Measurements from ENCODE around the gene RPRD2. TPM values are rescaled to one million over a fixed set of nuclear protein-coding genes. Genes with fewer than 3 reads are reported as not detected.

The RPRD2 gene
- polyA plus RNA-seq, 3 donors = 5.9 to 9.7 (median 8.2) TPM

GRCh38 chr1:150409504-150410362 lies 45.8 kb downstream of the RPRD2 start:
- H2AFZ ChIP-seq (ENCODE audit: insufficient read depth, low read depth, low read length, poor library complexity, severe bottlenecking) = no peak overlapping the region
- H3K79me2 ChIP-seq (ENCODE audit: insufficient read depth, low read length) = peaks cover 97% of the 10 kb centered on the region
- H3K27me3 ChIP-seq (ENCODE audit: control insufficient read depth in 2 of 2, insufficient read depth in 2 of 2, low read length in 2 of 2) = no peaks in the 10 kb centered on the region
- H4K20me1 ChIP-seq (ENCODE audit: insufficient read depth, low read length) = peaks cover 89% of the 10 kb centered on the region
- peaks cover 0 to 10% of the 10 kb centered on the region in 2 donors for H3K36me3 Mint-ChIP-seq
- H3K27ac Mint-ChIP-seq = peak overlapping the region in 6 of 7 donors; percentile 48 to 79 (median 70)
- no peak for TF ChIP-seq CTCF (IDR thresholded peaks at IDR 0.05)
- peak overlapping the region; percentile 9 for H3K9ac ChIP-seq (ENCODE audit: insufficient read depth, low read length, poor library complexity, severe bottlenecking)
- H3K27ac ChIP-seq (ENCODE audit: low read depth in 1 of 2, low read length in 2 of 2) = peak overlapping the region; percentile 8 to 54
- intact Hi-C loops (cut with micrococcal nuclease) = loop anchor here in 1 of 2 donors (10.0 kb wide), 1 partner anchor 55 kb away; no protein-coding TSS in a partner anchor
- peaks cover 0 to 1% (median 0%) of the 10 kb centered on the region in 3 donors for H3K27me3 Mint-ChIP-seq (ENCODE audit: low read depth in 3 of 3)
- H3K4me1 Mint-ChIP-seq = peaks cover 35% of the 10 kb centered on the region
- H3K36me3 ChIP-seq (replicated peaks in 1 of 2; ENCODE audit: control insufficient read depth in 1 of 2, insufficient read depth in 2 of 2, low read length in 2 of 2) = no peaks in the 10 kb centered on the region
- H3K4me1 ChIP-seq (ENCODE audit: control insufficient read depth in 1 of 2, insufficient read depth in 2 of 2, low read length in 2 of 2) = peaks cover 15 to 27% of the 10 kb centered on the region in 2 donors
- peak overlapping the region in 1 of 3 experiments; percentile 18 for H3K4me3 ChIP-seq (replicated peaks in 1 of 3; ENCODE audit: low read depth in 2 of 3, low read length in 3 of 3)
- peak overlapping the region; percentile 39 for H3K4me2 ChIP-seq (replicated peaks; ENCODE audit: extremely low read depth, low read length, poor library complexity, severe bottlenecking)
- WGBS (ENCODE audit: insufficient coverage) = 81% methylated on average over 6 of the region's 12 CpGs
- H3K9me3 ChIP-seq (replicated peaks in 1 of 2; ENCODE audit: control insufficient read depth in 1 of 2, insufficient read depth in 1 of 2, low read length in 2 of 2) = no peaks in the 10 kb centered on the region
- H3K4me3 Mint-ChIP-seq = no peak overlapping the region
- DNase-seq = peak in 2 of 3 donors; percentile 4 to 22
- H3K9me3 Mint-ChIP-seq = no peaks in the 10 kb centered on the region

GRCh38 chr1:150410582-150411101 lies 46.7 kb downstream of the RPRD2 start:
- H4K20me1 ChIP-seq (ENCODE audit: insufficient read depth, low read length) = peaks cover 83% of the 10 kb centered on the region
- intact Hi-C loops (cut with micrococcal nuclease) = no loop called here
- peaks cover 15 to 27% of the 10 kb centered on the region in 2 donors for H3K4me1 ChIP-seq (ENCODE audit: control insufficient read depth in 1 of 2, insufficient read depth in 2 of 2, low read length in 2 of 2)
- WGBS (ENCODE audit: insufficient coverage) = 90% methylated on average over 1 of the region's 6 CpGs
- Mint-ChIP-seq H3K4me1 (peaks cover 35% of the 10 kb centered on the region), H3K4me3 (no peak overlapping the region), H3K9me3 (peaks cover 0 to 1% (median 0%) of the 10 kb centered on the region in 7 donors), H3K36me3 (peaks cover 0 to 11% of the 10 kb centered on the region in 2 donors), H3K27ac (peak overlapping the region in 2 of 7 donors; percentile 61 to 70), H3K27me3 (ENCODE audit: low read depth in 3 of 3) (peaks cover 0 to 1% (median 0%) of the 10 kb centered on the region in 3 donors)
- H2AFZ ChIP-seq (ENCODE audit: insufficient read depth, low read depth, low read length, poor library complexity, severe bottlenecking) = no peak overlapping the region
- H3K27me3 ChIP-seq (ENCODE audit: control insufficient read depth in 2 of 2, insufficient read depth in 2 of 2, low read length in 2 of 2) = no peaks in the 10 kb centered on the region
- no peak overlapping the region for H3K4me2 ChIP-seq (replicated peaks; ENCODE audit: extremely low read depth, low read length, poor library complexity, severe bottlenecking)
- no peaks in the 10 kb centered on the region for H3K36me3 ChIP-seq (replicated peaks in 1 of 2; ENCODE audit: control insufficient read depth in 1 of 2, insufficient read depth in 2 of 2, low read length in 2 of 2)
- peak overlapping the region in 1 of 2 donors; percentile 10 for H3K27ac ChIP-seq (ENCODE audit: low read depth in 1 of 2, low read length in 2 of 2)
- H3K79me2 ChIP-seq (ENCODE audit: insufficient read depth, low read length) = peaks cover 92% of the 10 kb centered on the region
- no peak overlapping the region for H3K4me3 ChIP-seq (replicated peaks in 1 of 3; ENCODE audit: low read depth in 2 of 3, low read length in 3 of 3)
- no peak for TF ChIP-seq CTCF (IDR thresholded peaks at IDR 0.05)
- no peak overlapping the region for H3K9ac ChIP-seq (ENCODE audit: insufficient read depth, low read length, poor library complexity, severe bottlenecking)
- H3K9me3 ChIP-seq (replicated peaks in 1 of 2; ENCODE audit: control insufficient read depth in 1 of 2, insufficient read depth in 1 of 2, low read length in 2 of 2) = no peaks in the 10 kb centered on the region
- peak in 2 of 3 donors; percentile 9 to 20 for DNase-seq

Measured in CD14-positive monocyte (primary cell).